CD14-positive monocyte (primary cell): ENCODE data around the gene KDM6A. TPM values are rescaled to one million over a fixed set of nuclear protein-coding genes. Genes with fewer than 3 reads are reported as not detected.
"Not testable (repeated sequence)": the region's sequence is repeated elsewhere in the genome, so short reads cannot be mapped to it uniquely, and the experiment has no call there.

Experiments used
- DNase-seq, 3 donors: peaks; one replicate each; pipeline ENCODE4 v3.0.0-alpha.2; 2011 to 2022
- H2AFZ ChIP-seq: 2 replicates; pipeline ENCODE4 v1.6.0; 2012; ENCODE audit warnings: mild to moderate bottlenecking, low read depth, low read length, inconsistent platforms; ENCODE audit not compliant: insufficient read depth, poor library complexity, severe bottlenecking
- H3K27ac ChIP-seq, 2 donors: 1 replicate in 1 of 2; 2 replicates in 1 of 2; pipeline ENCODE4 v1.5.1; 2012 to 2013; ENCODE audit warnings: low read length in 2 of 2, control low read depth in 1 of 2, inconsistent platforms in 1 of 2, low read depth in 1 of 2, mild to moderate bottlenecking in 1 of 2
- H3K27me3 ChIP-seq, 2 donors: one replicate each; pipeline versions ENCODE4 v1.6.0 to v1.6.1; 2011 to 2013; ENCODE audit warnings: low read length in 2 of 2; ENCODE audit not compliant: control insufficient read depth in 2 of 2, insufficient read depth in 2 of 2
- H3K36me3 ChIP-seq, 2 donors: replicated peaks in 1 of 2; 1 replicate in 1 of 2; 2 replicates in 1 of 2; pipeline versions ENCODE4 v1.5.1 to v1.6.1; 2012 to 2013; ENCODE audit warnings: low read length in 2 of 2, control low read depth in 1 of 2, inconsistent platforms in 1 of 2, mild to moderate bottlenecking in 1 of 2; ENCODE audit not compliant: insufficient read depth in 2 of 2, control insufficient read depth in 1 of 2
- H3K4me1 ChIP-seq, 2 donors: 1 replicate in 1 of 2; 2 replicates in 1 of 2; pipeline versions ENCODE4 v1.5.1 to v1.6.1; 2012 to 2013; ENCODE audit warnings: low read length in 2 of 2, control low read depth in 1 of 2, inconsistent platforms in 1 of 2, mild to moderate bottlenecking in 1 of 2, moderate library complexity in 1 of 2; ENCODE audit not compliant: insufficient read depth in 2 of 2, control insufficient read depth in 1 of 2
- H3K4me2 ChIP-seq: replicated peaks from 2 replicates; pipeline ENCODE3; 2012; ENCODE audit warnings: low read length, moderate library complexity, mild to moderate bottlenecking; ENCODE audit not compliant: poor library complexity, severe bottlenecking; ENCODE audit errors: extremely low read depth
- H3K4me3 ChIP-seq, 3 experiments: fragments of 200-600 bp in 1 of 3; sonication (generic) in 1 of 3; replicated peaks in 1 of 3; 1 replicate in 2 of 3; 2 replicates in 1 of 3; pipeline ENCODE4 v1.5.1; 2011 to 2013; ENCODE audit warnings: low read length in 3 of 3, mild to moderate bottlenecking in 3 of 3, control low read depth in 2 of 3, low read depth in 2 of 3, inconsistent platforms in 1 of 3, moderate library complexity in 1 of 3
- H3K79me2 ChIP-seq: 2 replicates; pipeline ENCODE4 v1.6.0; 2012; ENCODE audit warnings: mild to moderate bottlenecking, control low read depth, inconsistent platforms, low read length, moderate library complexity; ENCODE audit not compliant: insufficient read depth
- H3K9ac ChIP-seq: 2 replicates; pipeline ENCODE4 v1.6.0; 2017; ENCODE audit warnings: low read length, mild to moderate bottlenecking; ENCODE audit not compliant: insufficient read depth, poor library complexity, severe bottlenecking
- H3K9me3 ChIP-seq, 2 donors: replicated peaks in 1 of 2; 1 replicate in 1 of 2; 2 replicates in 1 of 2; pipeline versions ENCODE4 v1.5.1 to v1.6.1; 2012 to 2013; ENCODE audit warnings: low read length in 2 of 2, control low read depth in 1 of 2; ENCODE audit not compliant: control insufficient read depth in 1 of 2, insufficient read depth in 1 of 2
- H4K20me1 ChIP-seq: 2 replicates; pipeline ENCODE4 v1.6.0; 2012; ENCODE audit warnings: mild to moderate bottlenecking, low read length, control low read depth, moderate library complexity; ENCODE audit not compliant: insufficient read depth
- H3K27ac Mint-ChIP-seq, 7 donors: one replicate each; pipeline ENCODE4 v1.8.0; 2020; ENCODE audit warnings: mild to moderate bottlenecking in 7 of 7, mixed read lengths in 7 of 7, moderate library complexity in 6 of 7, inconsistent platforms in 2 of 7
- H3K27me3 Mint-ChIP-seq, 3 donors: one replicate each; pipeline ENCODE4 v1.8.0; 2021 to 2022; ENCODE audit warnings: low read depth in 3 of 3, mild to moderate bottlenecking in 3 of 3, mixed read lengths in 3 of 3, moderate library complexity in 3 of 3, inconsistent platforms in 1 of 3
- H3K36me3 Mint-ChIP-seq, 2 donors: one replicate each; pipeline ENCODE4 v1.8.0; 2020; ENCODE audit warnings: mixed read lengths in 2 of 2, inconsistent platforms in 1 of 2, mild to moderate bottlenecking in 1 of 2
- H3K4me1 Mint-ChIP-seq: one replicate; pipeline ENCODE4 v1.8.0; 2020; ENCODE audit warnings: mild to moderate bottlenecking, mixed read lengths
- H3K4me3 Mint-ChIP-seq, 2 donors: one replicate each; pipeline ENCODE4 v1.8.0; 2020; ENCODE audit warnings: mild to moderate bottlenecking in 2 of 2, mixed read lengths in 2 of 2, moderate library complexity in 1 of 2
- H3K9me3 Mint-ChIP-seq, 7 donors: one replicate each; pipeline ENCODE4 v1.8.0; 2020 to 2022; ENCODE audit warnings: mixed read lengths in 7 of 7, mild to moderate bottlenecking in 6 of 7, moderate library complexity in 6 of 7, inconsistent platforms in 2 of 7
- WGBS: methylation state at CpG from one replicate; pipeline ENCODE4 v1.1.5; 2013; ENCODE audit warnings: missing lambda C conversion rate; ENCODE audit not compliant: insufficient coverage; 5-methylcytosine and 5-hydroxymethylcytosine counted together
- intact Hi-C, 2 donors: fragments of 100-400 bp; cut with micrococcal nuclease; formaldehyde crosslinking; loops; one replicate each; pipeline versions ENCODE4 v1.15.0 to v1.15.1; 2023
- polyA plus RNA-seq, 3 donors: library from polyadenylated mRNA; depleted of rRNA in 1 of 3; unstranded in 2 of 3; stranded (reverse) in 1 of 3; fragments of 300-500 nt in 2 of 3; fragments of >200 nt in 1 of 3; fragmentation: Illumina TruSeq in 2 of 3; gene quantifications; 1 replicate in 2 of 3; 2 replicates in 1 of 3; pipeline ENCODE4 v1.2.3, GENCODE V29; 2012 to 2021
- TF ChIP-seq, protein P1 (sequence below): fragments of 200-600 bp; IDR thresholded peaks from one replicate; pipeline ENCODE4 v1.8.0; 2022; ENCODE audit warnings: antibody characterized with exemption, mild to moderate bottlenecking

KDM6A gene
- polyA plus RNA-seq, 3 donors: 7.6 to 35.0 (median 13.8) TPM

DNA sequence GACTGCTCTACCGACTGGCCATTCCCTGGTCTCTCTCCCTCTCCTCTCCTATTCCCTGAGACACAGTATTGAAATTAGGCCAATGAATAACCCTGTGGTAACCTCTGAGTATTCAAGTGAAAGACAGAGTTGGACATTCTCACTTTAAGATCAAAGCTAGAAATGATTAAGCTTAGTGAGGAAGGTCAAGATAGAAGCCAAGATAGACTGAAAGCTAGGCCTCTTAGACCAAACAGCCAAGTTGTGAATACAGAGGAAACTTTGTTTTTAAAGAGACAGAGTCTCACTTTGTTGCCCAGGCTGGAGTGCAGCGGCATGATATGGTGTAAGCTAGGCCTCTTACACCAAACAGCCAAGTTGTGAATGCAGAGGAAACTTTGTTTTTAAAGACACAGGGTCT, 64.6 kb downstream of the KDM6A start:
- no peak overlapping the region for H3K9ac ChIP-seq
- H3K79me2 ChIP-seq: peaks cover 100% of the 10 kb centered on the region
- Mint-ChIP-seq H3K4me3 (no peak overlapping the region), H3K4me1 (peaks cover 13% of the 10 kb centered on the region), H3K27me3 (peaks cover 0 to 2% (median 0%) of the 10 kb centered on the region in 3 donors), H3K27ac (peak overlapping the region in 1 of 7 donors; percentile 76), H3K9me3 (peaks cover 0 to 3% (median 0%) of the 10 kb centered on the region in 7 donors), H3K36me3 (peaks cover 0 to 9% of the 10 kb centered on the region in 2 donors)
- peaks cover 100% of the 10 kb centered on the region for H4K20me1 ChIP-seq
- no CpG with 5 or more reads among the region's 2 CpGs for WGBS
- TF ChIP-seq, protein P1, sequence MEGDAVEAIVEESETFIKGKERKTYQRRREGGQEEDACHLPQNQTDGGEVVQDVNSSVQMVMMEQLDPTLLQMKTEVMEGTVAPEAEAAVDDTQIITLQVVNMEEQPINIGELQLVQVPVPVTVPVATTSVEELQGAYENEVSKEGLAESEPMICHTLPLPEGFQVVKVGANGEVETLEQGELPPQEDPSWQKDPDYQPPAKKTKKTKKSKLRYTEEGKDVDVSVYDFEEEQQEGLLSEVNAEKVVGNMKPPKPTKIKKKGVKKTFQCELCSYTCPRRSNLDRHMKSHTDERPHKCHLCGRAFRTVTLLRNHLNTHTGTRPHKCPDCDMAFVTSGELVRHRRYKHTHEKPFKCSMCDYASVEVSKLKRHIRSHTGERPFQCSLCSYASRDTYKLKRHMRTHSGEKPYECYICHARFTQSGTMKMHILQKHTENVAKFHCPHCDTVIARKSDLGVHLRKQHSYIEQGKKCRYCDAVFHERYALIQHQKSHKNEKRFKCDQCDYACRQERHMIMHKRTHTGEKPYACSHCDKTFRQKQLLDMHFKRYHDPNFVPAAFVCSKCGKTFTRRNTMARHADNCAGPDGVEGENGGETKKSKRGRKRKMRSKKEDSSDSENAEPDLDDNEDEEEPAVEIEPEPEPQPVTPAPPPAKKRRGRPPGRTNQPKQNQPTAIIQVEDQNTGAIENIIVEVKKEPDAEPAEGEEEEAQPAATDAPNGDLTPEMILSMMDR: no peak
- no peaks in the 10 kb centered on the region for H3K27me3 ChIP-seq
- no peak overlapping the region for H3K27ac ChIP-seq
- DNase-seq: no peak
- no peak overlapping the region for H2AFZ ChIP-seq
- H3K4me3 ChIP-seq: no peak overlapping the region
- no peak overlapping the region for H3K4me2 ChIP-seq
- no peaks in the 10 kb centered on the region for H3K36me3 ChIP-seq
- no peaks in the 10 kb centered on the region for H3K4me1 ChIP-seq
- H3K9me3 ChIP-seq: no peaks in the 10 kb centered on the region
- intact Hi-C loops: no loop called here

DNA sequence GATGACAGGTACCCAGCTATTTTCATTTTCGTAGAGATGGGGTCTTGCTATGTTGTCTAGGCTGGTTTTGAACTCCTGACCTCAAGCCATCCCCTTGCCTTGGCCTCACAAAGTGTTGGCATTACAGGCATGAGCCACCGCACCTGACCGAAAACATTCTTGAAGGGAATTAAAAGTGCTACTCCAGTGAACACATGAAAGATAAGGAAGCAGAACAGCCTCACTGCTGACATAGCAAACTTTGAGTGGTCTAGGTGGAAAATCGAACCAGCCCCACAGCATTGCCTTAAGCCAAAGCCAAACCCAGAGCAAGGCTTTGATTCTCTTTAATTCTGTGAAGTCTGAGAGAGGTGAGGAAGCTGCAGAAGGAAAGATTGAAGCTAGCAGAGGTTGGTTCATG, 65.1 kb downstream of the KDM6A start:
- Histone ChIP-seq H3K4me2 (no peak overlapping the region), H3K27ac (no peak overlapping the region), H3K9me3 (no peaks in the 10 kb centered on the region), H3K27me3 (no peaks in the 10 kb centered on the region), H3K4me3 (no peak overlapping the region), H2AFZ (no peak overlapping the region), H3K36me3 (no peaks in the 10 kb centered on the region), H3K4me1 (no peaks in the 10 kb centered on the region), H4K20me1 (peaks cover 100% of the 10 kb centered on the region), H3K79me2 (peaks cover 100% of the 10 kb centered on the region), H3K9ac (no peak overlapping the region)
- no peak for DNase-seq
- Mint-ChIP-seq H3K36me3 (peaks cover 0 to 7% of the 10 kb centered on the region in 2 donors), H3K27me3 (peaks cover 0 to 2% (median 0%) of the 10 kb centered on the region in 3 donors), H3K27ac (peak overlapping the region in 4 of 7 donors; percentile 50 to 72 (median 50)), H3K9me3 (peaks cover 0 to 3% (median 0%) of the 10 kb centered on the region in 7 donors), H3K4me1 (peaks cover 13% of the 10 kb centered on the region), H3K4me3 (no peak overlapping the region)
- WGBS: no CpG with 5 or more reads among the region's 4 CpGs
- intact Hi-C loops: no loop called here
- TF ChIP-seq, protein P1: no peak

DNA sequence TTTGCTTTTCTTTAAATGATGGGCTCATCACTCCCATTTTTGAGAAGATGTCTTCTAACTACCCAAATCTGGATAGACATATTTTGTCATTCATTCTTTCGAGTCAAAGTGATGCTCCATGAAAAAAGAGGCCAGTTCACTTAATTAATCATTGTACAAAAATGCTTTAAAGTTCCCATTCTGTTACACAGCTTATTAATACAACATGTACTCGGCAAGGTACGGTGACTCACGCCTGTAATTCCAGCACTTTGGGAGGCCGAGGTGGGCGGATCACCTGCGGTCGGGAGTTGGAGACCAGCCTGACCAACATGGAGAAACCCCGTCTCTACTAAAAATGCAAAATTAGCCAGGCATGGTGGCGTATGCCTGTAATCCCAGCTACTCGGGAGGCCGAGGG, 67.6 kb downstream of the KDM6A start:
- H3K9me3 ChIP-seq, H3K9ac ChIP-seq, intact Hi-C loops, H3K36me3 Mint-ChIP-seq, H3K4me1 ChIP-seq, H3K27ac Mint-ChIP-seq, H3K27me3 Mint-ChIP-seq, H3K4me3 ChIP-seq, DNase-seq, H3K4me2 ChIP-seq, H3K27ac ChIP-seq, H2AFZ ChIP-seq, H3K27me3 ChIP-seq, H3K36me3 ChIP-seq, H3K4me3 Mint-ChIP-seq: not testable (repeated sequence)
- Histone ChIP-seq H3K79me2 (peaks cover 100% of the 10 kb centered on the region), H4K20me1 (peaks cover 100% of the 10 kb centered on the region)
- WGBS: 99% methylated on average over 9 of the region's 12 CpGs
- peaks cover 0 to 13% (median 5%) of the 10 kb centered on the region in 7 donors for H3K9me3 Mint-ChIP-seq
- H3K4me1 Mint-ChIP-seq: peaks cover 11% of the 10 kb centered on the region
